GM19193 (cell line): ENCODE measurements around the gene ESYT3.

ENCODE experiments used
- POLR2A ChIP-seq: IDR thresholded peaks from 4 replicates; pipeline ENCODE4 v1.6.1; 2011; ENCODE audit not compliant: insufficient read depth, insufficient read length; ENCODE audit errors: extremely low read depth

Gene ESYT3

DNA sequence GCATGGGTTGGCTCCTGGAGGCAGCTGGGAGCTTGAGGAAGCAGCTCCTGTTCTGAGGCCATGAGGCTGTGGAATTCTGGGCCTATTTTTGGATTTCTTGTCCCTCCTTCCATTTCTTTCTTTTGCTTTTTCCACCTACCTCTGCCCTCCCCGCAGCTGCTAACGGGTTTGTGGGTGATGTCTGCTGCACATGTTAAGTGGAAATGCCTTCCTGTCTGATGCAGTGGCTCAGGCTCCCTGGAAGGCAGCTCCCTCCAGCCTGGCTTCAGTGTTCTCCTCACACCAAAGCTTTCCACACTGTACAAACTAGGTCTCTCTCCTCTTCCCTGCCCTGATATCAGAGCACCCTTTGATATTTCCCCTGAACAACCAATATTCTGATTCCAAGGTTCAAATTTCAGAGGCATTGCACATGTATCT lies 33.8 kb upstream of the ESYT3 start:
- no peak for TF ChIP-seq POLR2A

DNA sequence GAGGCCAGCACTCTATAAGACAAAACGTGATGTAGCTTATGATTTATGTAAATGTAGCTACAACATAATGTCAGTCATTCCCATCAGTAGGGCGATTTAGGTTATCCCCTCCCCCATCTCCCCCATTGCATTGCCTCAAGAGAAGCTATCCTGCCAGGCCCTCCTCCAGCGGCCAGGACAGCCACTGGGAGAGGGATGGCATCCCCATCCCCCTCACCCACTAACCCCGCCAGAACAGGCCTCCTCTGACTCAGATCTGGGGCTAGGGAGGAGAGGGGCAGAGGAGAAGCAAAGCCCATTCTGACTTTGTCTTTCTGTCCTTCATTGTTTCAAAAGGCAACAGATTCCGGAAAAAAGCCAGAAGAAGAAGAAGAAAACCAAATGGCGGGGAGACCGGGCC lies 32.6 kb upstream of the ESYT3 start:
- TF ChIP-seq POLR2A: no peak

DNA sequence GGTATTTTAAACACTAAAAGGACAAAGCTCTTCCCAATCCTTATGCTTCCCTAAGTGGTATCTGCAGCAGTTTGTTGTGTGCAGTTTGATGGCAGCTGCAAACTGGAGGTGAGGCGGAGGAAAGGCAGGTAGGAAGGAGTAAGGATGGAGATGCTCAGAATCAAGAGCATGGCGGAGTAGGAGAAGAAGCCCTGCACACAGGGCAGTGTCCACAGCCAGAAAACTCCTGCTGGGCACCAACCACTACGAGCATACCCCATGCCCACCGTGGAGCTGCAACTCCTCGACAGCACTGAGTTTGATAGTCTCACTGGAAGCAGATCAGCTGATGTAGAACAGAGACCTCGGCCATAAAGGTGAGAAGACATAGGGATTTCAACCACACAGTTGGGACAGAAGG lies 30.3 kb upstream of the ESYT3 start:
- no peak for TF ChIP-seq POLR2A

DNA sequence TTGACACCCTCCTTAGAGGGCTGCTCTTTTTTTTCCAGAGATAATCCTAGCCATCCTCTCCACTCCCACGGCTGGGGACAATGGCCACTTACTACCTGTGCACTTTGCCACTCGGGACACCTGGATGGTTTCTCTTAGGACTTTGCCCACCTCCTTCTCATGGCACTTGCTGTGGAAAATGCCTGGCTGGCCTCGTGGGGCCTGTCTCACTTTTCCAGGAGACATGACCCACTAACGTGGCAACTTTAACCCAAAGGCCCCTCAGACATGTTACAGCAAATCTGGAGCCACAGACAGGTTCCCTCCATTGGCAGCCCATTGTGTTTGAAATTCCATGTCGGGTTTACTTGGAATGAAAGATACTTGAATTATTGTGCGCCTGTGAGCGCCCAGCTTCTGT lies 29.4 kb upstream of the ESYT3 start:
- TF ChIP-seq POLR2A: no peak

DNA sequence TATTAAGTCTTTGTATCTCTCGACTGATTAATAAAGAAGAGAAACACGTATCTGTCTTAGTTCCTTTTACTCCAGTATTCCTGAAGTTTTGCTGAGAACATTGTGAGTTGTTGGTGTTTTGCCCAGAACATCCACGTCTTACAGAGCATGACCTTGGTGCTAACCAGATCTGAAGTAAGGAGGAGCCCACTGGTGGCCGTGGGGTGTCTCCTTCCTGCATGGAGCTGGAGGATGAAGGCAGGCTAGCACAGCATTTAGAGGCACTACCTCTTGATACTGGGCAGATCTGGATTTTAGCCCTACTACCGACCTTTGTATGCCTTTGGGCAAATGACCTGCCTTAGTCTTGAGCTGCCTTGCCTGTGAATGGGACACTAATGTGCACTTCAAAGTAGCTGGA lies 28.9 kb upstream of the ESYT3 start:
- TF ChIP-seq POLR2A: no peak

DNA sequence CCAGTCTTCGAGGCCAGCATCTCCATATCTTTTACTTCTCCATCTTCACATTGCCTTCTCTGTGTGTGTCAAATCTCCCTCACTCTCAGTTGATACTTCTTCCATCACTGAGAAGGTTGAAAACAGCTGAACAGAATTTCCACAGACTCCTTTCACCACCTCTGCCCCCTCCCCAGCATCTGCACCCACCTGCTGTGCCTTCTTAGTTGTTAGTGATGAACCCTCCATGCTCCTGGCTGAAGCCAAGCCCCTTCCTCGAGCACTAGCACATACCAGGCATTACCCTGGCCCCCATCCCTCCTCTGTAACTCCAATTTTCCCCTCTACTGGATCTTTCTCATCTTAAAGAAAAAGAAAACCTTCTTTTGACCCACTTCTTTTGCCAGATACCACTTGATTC lies 27.8 kb upstream of the ESYT3 start:
- no peak for TF ChIP-seq POLR2A

DNA sequence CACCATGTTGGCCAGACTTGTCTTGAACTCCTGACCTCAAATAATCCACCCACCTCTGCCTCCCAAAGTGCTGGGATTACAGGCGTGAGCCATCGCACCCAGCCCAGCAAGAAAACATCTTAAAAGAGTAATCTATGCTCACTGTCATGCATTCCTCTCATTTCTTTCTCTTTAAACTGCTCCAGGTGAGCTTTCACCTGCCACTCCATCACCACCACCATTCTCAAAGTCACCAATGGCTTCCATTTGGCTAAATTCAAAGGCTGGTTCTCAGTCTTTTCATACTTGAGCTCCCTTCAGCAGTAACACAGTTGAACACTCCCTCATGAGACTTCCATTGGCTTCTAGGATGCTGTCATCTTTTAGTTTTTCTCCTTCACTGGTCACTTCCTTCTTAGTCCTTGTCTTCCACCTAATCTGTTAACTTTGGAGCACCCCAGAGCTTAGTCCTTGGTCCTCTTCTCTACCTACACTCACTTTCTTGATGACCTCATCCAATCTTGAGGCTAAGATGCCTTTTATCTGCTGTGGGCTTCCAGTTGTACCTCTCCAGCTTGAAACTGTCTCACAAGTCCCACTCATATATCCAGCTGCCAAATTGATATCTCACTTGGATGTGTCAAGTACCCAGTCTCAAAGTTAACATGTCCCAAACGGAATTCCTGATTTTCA lies 27.0 kb upstream of the ESYT3 start:
- no peak for TF ChIP-seq POLR2A

DNA sequence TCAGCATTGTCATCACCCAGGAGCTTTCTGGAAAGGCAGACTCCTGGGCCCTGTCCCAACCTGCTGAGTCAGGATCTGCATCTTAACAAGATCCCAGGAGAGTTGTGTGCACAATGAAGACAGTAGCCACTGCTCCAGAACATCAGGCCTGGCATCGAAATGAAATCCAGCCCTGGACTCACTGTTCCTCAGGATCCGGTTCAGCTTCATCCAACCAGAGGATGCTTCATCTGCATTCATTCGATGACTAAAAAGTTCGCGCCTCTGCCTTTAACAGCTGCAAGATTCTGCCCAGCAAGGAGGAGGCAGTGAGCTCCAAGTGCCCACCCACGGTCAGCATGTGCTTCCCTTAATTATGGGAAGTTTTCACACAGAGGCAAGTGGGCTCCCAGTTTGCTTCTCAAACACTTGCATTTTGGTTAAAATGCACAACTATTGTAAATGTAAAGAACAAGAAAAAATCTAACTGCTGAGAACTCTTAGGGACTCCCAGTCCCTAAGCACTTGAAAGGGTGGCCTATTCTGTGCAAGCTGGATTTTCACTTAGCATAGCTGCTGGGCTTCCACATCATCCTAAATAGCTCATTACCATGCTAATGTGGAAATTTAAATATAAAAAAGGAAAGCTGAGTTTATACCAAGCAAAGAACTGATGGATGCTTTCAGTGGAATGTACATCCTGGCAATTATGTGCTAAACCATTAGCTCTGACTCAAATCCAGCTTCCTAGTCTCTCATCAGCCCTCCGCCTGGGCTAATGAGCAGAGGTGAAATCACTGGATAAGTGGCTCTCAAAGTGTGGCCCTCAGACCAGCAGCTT lies 25.5 kb upstream of the ESYT3 start:
- TF ChIP-seq POLR2A: no peak

DNA sequence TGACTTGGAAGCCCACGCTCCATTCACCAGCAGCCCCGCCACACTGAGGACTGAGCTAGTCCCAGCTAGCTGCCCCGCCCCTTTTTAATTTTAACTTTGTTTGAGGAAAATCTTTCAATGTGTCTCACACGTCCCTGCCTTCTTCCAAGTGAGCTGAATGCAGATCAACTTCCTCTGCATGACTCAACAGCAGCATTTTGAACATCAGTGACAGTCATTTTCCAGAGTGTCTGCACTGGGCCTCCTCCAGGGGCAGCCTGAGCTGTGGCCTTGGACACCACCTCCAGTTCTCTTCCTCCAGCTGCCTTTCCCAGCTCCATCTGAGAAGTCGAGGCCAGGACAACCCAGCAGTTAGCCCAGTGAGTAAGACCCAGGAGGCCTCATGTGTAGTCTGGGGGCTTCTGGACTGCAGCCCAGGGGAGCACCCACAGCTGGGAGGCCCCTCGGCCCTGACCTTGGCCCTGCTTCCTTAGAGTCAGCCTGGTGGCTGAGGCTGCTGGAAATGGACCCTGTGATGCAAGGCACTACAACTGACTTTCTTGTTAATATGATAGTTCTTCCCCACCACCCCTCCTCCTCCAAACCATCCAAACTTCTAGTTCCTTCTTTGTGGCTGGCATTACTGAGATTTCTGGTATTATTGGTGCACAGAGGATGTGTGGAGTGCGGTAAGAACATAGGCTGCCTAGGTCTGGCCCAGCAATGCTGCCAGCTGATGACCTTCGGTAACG lies 21.4 kb upstream of the ESYT3 start:
- no peak for TF ChIP-seq POLR2A

DNA sequence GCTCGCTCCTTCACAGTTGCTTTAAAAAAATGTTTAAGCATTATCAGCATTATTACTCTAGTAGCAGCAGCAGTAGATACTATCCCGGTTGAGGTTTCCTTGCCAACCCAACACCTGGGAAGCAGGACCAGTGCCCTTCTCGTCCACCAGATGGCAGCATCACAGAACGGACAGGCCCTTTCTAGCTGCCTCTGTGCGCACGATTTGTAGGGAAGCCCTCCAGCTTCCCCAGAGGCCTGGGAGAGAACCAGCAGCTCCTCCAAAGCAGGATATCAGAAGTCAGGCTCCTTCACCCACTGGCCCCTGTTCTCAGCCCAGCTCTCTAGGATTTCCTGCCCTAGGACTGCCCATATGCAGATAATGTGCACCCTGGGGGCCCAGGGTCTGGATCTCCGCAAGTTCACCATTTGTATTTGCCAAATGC lies 16.8 kb upstream of the ESYT3 start:
- TF ChIP-seq POLR2A: no peak

DNA sequence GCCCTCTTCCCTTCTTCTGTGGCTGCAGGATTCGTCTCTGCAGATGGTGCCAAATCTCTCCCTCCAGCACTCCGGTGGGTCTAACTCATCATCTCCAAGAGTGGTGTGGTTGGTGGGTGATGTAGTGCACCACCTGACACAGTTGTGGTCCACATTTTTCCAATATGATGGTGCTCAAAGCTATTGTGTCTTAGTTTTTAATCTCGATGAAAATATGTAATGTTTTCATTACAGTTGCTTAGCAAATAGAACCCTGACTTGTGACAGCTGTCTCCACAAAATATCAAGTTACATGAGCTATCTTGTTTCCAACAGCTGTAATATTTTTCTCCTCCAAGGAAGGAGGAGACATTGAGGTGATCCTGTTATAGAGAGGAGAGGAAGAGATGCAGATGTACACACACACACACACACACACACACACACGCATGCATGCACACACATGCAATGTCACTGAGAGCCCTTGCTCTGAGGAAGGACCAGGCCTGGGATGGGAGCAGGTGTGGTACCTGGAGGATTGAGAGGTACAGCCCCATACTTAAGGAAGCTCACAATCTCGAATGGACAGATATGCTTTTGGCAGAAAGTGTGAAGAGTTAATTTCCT lies 15.7 kb upstream of the ESYT3 start:
- no peak for TF ChIP-seq POLR2A

DNA sequence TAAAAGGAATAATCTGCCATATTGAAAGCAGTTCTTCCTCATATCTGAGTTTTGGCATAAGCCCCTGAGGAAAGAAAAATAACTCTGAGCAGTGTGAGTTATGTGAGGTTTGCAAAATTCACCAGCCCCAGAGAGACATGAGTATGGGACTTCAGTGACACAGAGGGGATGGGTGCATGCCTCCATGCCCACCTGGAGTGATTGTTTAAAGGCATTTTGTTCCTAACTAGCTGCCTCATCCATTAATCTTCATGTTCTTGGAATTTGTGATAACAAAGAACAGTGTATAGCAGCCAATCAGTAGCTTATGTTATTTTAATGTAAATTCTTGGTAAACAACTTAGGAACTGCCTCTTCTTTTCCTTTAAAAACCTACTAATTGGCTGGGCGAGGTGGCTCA lies 11.1 kb upstream of the ESYT3 start:
- TF ChIP-seq POLR2A: no peak

DNA sequence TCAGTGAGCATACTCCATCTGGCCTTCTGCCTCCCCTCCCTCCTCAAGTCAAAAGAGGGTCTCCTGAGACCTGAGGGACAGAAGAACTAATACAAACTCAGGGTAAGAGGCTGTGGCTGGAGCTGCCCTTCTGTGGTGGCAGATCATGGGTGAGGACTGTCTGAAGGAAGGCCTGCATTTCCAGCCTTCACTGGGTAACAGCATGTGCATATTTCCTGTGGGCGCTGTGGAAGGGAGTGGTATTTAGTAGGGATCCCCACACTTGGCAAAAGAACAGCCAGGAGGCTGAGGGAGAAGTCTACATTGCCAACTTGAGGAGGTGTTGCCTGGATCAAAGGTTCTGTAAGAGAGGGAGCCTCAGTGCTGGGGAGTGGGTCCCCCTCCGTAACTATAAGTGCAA lies 10.1 kb upstream of the ESYT3 start:
- TF ChIP-seq POLR2A: no peak

DNA sequence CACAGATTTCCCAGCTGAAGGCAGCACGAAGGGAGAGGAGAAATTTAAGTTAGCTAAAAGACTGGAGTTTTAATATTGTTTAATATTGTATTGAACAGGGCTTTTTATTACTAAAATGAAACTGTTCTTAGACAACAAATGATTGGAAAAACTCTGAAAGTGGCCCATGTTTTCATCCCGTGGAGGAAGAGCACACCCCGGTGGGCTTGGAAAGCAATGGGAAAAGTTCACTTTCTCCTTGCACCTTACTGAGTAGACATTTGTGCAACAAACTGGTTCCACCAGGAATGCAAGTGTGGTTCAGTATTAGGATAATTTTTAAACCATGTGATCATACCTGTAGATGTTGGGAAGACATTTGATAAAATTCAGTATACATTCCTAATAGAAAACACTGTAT lies 8.2 kb upstream of the ESYT3 start:
- no peak for TF ChIP-seq POLR2A

DNA sequence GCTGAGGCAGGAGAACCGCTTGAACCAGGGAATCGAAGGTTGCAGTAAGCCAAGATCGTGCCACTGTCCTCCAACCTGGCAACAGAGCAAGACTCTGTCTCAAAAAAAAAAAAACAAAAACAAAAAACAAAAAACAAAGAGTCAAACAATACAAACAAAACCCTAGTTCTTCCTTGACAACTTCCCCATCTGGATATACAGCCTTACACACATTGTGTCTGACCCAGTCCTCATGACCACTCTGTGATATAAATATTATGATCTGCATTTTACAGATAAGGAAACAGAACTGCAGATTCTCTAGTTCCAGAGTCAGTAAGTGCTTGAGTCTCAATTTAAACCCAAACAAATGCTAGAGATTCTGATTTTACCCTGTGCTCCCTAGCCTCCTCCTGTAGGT lies 4.8 kb upstream of the ESYT3 start:
- no peak for TF ChIP-seq POLR2A

DNA sequence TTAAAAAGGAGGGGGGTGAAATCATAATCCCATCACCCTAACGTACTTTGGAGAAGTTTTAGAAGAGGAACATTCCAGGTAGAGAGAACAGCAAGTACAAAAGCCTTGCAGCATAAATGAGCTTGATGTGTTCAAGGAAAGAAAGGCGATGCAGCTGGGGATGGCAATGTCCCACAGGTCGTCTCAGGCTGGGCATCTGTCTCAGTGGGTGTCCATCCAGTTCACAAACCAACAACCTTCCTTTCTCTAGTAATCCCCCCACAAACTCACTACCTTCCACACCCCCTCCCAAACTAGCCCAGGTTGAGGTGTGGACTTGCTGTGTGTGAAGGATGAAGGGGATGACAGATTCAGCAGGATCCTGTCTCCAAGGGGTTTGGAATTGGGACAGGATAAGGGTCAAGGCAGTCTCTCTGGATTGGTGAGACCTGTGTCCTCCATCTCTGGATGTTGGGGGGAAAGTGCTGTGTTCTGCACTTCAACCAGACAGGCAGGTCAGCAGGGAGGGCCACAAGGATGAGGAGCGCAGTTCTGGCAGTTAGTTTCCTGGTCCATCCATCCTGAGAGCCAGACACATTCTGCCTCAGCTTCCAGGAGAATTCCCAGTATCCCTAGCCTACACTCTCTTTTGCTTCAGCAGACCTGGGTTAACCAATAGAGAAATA lies 1.7 kb upstream of the ESYT3 start:
- TF ChIP-seq POLR2A: no peak

DNA sequence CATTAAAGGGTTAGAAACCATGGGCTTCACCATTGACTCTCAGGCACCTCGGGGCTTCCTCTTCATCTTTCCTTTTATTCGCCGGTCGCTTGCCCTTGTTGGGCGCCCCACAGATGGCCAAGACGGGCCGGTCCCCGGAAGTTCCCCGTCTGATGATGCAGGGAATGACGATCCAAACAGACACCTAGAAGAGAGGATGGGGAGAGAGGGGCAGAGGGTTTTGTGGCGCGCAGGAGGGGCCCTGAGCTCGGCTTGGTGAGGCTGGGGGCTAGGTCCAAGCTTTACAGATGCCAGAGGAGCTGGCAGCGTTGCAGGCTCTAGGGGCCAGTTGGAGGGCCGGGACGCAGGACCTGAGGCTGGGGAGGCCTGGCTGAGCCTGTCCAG lies 532 bp upstream of the ESYT3 start:
- no peak for TF ChIP-seq POLR2A
